ENCODE data around the gene USP32.
"Not testable (repeated sequence)": the region's sequence is repeated elsewhere in the genome, so short reads cannot be mapped to it uniquely, and the experiment has no call there.

USP32 gene

GRCh38 chr17:60352569-60352968 lies 39.4 kb downstream of the USP32 start:
- DNase-seq (ENCODE audit: extremely low spot score), result no peak
- TF ChIP-seq CTCF (IDR thresholded peaks at IDR 0.05; ENCODE audit: control extremely low read depth, extremely low read depth, low read depth, missing control alignments), result no peak
- ChIA-PET CTCF (no interaction called here), POLR2A (no interaction called here)

- CTCF ChIA-PET, result no interaction called here
- POLR2A ChIA-PET, result no interaction called here
- TF ChIP-seq CTCF (IDR thresholded peaks at IDR 0.05; ENCODE audit: control extremely low read depth, extremely low read depth, low read depth, missing control alignments), result no peak
- no peak for DNase-seq (ENCODE audit: extremely low spot score)
These were observed 39.9 kb downstream of the USP32 start for GRCh38 chr17:60352071-60352470.

GRCh38 chr17:60351012-60351695 lies 40.8 kb downstream of the USP32 start:
- ChIA-PET POLR2A (interaction anchor here (0.7 kb wide), 1 partner anchor 1197 kb away, joined by 3 read pairs; no protein-coding TSS in a partner anchor), CTCF (interaction anchor here (1.0 to 1.2 kb wide), 2 partner anchors 13 to 120 kb away, joined by 3 to 4 read pairs; no protein-coding TSS in a partner anchor)
- DNase-seq (ENCODE audit: extremely low spot score), result no peak
- no peak for TF ChIP-seq CTCF (IDR thresholded peaks at IDR 0.05; ENCODE audit: control extremely low read depth, extremely low read depth, low read depth, missing control alignments)

- no peak for DNase-seq (ENCODE audit: extremely low spot score)
- CTCF ChIA-PET, result no interaction called here
- no peak for TF ChIP-seq CTCF (IDR thresholded peaks at IDR 0.05; ENCODE audit: control extremely low read depth, extremely low read depth, low read depth, missing control alignments)
- POLR2A ChIA-PET, result no interaction called here
These were observed 43.3 kb downstream of the USP32 start for GRCh38 chr17:60348616-60349015.

- POLR2A ChIA-PET, result no interaction called here
- CTCF ChIA-PET, result interaction anchor here (1.2 to 2.6 kb wide), 3 partner anchors 11 to 26 kb away, joined by 3 to 8 read pairs (median 4); no protein-coding TSS in a partner anchor
- no peak for TF ChIP-seq CTCF (IDR thresholded peaks at IDR 0.05; ENCODE audit: control extremely low read depth, extremely low read depth, low read depth, missing control alignments)
- no peak for DNase-seq (ENCODE audit: extremely low spot score)
These were observed 46.7 kb downstream of the USP32 start for GRCh38 chr17:60345233-60345632.

- DNase-seq (ENCODE audit: extremely low spot score); POLR2A ChIA-PET: not testable (repeated sequence)
- CTCF ChIA-PET, result interaction anchor here (1.2 to 1.5 kb wide), 2 partner anchors 11 to 14 kb away, joined by 3 to 4 read pairs; no protein-coding TSS in a partner anchor
These were observed 49.4 kb downstream of the USP32 start for GRCh38 chr17:60342492-60342891.

- POLR2A ChIA-PET, result no interaction called here
- TF ChIP-seq CTCF (IDR thresholded peaks at IDR 0.05; ENCODE audit: control extremely low read depth, extremely low read depth, low read depth, missing control alignments), result no peak
- CTCF ChIA-PET, result interaction anchor here (1.0 kb wide), 1 partner anchor 12 kb away, joined by 3 read pairs; no protein-coding TSS in a partner anchor
- no peak for DNase-seq (ENCODE audit: extremely low spot score)
These were observed 56.6 kb downstream of the USP32 start for GRCh38 chr17:60335289-60335688.
